SHP77 treated with DMSO at 0.1 percent for 48 hours (cell line): ENCODE results near the gene SLC7A1.

Experiments used
- DNase-seq: peaks from one replicate; lab custom pipeline; 2025; lab: John Stamatoyannopoulos, UW

The SLC7A1 gene

DNA sequence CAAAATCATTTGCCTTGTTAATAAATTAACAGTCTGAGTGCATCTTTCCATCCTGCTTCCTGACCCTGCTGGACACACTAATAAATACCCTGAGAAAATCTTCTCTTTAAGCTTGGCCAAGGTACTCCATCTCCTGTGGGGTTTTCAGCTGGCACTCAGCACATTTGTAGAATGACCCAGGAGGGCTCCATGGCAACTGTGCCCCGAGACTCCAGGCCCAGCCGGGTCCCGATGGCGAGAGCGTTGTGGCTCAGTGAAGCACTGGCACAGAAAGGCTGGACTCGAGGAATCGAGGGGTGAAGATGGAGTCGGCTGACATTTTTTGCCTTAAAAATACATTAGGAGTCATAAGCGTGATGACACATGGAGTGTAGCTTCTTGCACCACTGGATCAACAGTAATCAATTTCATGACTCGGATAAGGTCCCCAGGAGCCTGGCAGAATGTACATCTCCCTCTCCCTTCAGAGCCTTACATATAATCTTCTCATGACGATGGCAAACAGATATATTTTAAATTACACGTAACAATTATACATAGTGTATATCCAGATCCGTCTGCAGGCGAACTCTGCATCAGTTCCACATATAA lies 85.4 kb downstream of the SLC7A1 start:
- DNase-seq = no peak

DNA sequence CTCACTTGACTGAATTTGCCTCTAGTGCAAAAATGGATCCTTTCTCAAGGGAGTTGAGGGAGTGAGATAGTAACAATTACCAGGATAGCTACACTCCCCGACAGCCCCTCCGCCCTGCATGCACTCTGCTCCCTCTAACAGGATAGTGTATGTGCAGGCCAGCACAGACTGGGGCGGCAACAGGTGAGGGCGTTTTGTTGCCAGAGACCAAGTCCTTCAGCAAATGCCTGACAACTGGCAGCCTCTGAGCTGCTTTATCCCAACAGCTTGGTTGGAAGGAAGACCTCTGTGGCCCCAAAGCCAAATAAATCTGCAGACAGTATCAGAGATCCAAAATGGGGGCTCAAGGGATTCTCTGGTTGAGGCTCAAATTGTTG lies 86.6 kb downstream of the SLC7A1 start:
- no peak for DNase-seq

DNA sequence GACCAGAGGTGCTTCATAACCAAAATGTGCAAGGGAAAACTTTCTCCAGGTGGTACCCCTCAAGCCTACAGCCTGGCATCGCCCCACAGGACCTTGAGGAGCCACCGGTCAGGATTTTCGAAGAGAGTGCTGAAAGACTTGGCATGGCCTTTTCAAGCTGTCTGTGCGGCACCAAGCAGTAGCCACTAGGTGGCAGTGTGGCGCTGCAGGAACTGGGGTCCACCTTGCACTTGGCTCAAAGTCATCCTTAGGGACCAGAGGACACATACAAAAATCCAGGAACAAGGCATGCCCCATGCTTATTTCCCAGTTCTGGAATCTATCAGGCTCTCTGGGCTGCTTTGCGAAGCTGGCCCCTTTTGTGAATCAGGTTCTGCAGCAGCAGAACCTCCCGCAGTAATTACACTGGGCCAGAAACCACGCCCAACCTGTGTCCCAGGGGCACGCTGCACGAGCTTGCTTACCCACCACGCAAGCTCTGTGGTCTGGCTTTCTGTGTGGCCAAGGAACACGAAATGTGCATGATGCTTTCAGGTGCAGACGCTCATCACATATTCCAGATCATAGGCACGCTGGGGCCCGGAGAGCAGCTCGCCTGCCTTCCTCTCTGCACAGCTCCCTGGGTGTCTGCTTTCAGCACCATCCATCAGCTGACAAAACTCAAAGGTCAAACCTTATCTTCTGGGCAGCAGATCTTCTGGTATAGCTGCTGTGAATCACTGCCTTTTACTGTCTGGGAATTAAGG lies 87.2 kb downstream of the SLC7A1 start:
- peak; percentile 42 for DNase-seq

DNA sequence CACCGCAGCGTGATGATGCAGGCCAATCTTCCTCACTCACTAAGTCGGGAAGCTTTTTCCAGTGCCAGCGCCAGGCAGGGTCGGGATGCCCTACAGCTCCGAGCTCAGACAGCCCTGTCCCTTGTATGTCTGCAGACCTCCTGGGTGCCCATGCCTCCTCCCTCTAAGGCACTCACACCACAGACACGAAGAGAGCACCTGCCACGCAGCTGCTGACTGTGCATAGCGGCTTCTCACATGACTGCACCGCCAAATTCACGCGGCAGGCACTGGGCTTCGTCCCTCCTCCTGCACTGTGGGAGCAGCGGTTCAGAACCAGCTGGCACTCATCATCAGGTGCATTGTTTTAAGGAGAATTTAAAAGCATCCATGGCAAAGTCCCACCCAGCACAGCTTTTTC lies 88.1 kb downstream of the SLC7A1 start:
- DNase-seq = peak; percentile 53

DNA sequence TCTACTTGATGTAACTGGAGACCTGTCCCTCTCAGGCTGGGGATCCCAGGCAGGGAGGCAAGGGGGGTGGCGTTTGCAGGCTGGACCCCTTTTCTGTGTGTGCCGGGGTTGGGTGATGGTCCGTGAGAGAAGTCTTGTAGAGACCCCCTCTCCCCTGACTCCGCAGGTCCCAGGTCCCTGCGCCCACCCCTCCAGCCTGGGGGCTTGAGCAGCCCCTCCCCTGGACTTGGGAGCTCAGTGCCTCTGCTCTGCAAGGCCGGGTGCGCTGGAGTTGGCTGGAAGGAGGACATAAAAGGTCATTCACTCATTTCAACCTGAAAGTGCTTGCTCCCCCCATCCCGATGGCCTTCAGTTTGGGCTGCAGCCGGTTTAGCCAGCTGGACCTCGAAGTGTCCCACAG lies 89.5 kb downstream of the SLC7A1 start:
- DNase-seq = no peak

DNA sequence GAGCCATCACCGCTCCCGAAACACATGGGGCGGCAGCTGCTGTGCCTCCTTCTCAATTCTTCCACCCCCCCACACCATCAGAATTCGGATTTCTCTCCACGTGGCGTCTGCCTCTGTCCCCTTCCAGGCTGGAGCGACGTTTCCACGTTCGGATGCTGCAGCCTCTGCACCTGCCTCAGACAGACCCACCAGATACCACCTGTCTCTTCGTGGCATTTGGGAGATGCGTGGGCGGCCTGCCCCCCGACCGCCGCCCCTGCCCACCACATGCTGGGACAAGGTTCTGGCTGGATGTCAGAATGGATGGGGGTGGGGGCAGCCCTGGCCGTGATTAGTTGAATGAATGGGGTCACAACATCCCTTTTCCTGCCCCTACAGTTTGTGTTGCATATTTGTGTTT lies 90.0 kb downstream of the SLC7A1 start:
- DNase-seq = no peak

DNA sequence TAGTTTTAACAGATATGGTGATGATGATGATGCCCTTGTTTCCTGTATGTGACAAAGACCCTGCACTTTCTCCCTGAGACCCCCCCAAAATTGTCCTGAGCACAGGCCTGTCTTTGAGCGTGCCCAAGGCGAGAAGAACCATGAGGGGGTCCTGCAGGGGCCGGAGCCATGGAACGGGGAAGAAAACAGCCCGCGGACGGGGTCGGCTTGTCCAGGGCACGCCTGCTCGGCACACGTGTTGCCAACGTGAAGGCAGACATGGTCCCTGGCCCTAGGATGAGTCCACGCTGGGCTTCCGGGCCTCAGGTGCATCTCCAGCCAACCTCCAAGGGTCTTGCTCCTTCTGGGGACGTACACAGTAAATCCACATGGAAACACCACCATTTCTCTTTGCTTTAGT lies 90.8 kb downstream of the SLC7A1 start:
- no peak for DNase-seq

DNA sequence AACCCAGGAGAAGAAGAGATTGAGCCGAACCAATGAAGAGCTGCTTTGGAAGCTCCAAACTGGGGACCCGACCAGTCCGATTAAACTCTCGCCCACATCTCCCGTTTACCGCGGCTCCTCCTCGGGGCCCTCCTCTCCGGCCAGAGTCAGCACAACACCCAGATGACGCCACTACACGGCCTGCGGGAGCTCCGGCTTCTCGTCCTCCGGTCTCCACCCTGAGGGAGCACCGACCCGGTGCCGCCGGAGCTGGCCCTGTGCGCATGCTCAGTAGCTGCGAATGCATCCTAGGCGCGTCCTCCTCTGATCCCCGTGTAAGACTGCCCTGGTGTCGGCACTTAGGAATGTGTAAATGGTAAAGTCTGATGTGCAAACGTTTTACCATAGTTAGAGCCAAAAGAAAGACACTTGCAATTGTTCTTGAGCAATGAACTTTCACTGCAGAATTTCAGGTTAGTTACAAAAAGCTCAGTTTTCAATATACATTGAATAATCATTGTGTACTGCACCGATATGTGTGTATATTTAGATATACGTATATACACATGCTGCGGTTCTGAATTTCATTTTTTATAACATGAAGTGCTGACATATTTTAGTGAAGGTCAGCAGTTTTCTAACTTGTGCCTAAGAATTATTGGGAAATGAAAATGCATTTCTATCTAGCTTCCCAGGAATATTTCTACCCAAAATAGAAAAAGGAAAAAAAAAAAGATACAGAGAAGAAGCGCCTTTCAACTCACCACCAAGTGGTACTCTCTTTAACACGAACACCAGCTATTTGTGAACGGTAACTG lies 92.2 kb downstream of the SLC7A1 start:
- no peak for DNase-seq

DNA sequence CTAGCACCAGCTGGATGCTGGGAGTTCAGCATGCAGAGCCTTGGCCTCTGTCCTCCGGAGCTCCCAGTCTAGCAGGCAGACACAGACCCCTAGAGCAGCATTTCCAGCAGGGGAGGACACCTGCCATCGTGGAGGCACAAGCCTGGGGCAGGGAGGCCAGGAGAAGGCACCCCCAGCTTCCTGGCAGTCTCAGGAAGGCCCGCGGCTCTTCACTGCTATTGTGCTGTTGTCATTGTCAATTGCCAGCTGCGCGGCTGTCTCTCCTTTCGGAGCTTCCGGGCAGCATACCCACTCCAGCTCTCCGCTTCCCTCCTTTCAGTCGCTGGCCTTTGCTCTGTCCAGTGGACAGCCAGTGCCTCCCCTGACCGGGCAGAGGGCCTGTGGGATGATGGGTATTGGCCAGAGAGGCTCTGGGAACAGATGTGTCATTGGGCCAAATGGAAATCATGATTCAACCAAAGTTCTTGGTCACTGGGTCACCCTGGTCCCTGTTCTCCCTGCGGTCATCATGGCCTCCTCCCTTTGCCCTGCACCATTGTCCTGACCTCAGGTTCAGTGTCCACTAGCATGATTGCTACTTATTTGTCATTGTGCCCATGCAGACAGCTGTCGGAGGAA lies 93.0 kb downstream of the SLC7A1 start:
- no peak for DNase-seq

DNA sequence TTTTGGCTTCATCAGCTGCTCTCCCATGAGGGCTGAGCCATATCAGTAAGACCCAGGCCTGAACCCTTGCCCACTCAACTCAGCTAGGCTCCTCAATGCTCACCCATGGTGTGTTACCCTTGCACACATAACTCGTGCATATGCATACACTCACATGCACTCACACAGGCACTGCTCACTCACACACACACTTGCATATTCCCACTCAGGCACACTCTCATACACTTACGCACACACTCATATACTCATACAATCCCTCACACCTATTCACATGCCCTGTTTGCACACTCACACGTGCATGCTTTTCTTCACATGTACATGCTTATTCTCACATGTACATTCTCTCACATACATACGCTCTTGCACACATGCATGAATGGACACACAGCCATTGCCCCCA lies 93.8 kb downstream of the SLC7A1 start:
- no peak for DNase-seq

DNA sequence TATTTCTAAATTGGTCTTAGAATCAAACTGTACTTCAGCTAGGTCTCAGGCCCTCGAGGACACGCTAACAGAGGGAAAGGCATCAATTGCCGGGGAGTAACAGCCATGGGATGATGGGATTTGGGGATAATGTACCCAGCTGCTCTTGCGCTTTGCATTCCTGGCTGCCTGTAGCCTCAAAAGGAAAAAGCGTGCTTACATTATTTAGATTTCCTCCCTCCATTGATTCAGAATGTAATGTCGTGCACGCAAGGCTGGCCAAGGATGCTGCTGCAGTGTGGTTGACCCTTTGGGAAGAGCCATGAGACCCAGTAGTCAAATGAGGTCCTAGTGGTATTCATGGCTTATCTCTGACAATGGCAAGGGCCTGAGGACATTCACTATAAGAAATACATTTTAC lies 95.1 kb downstream of the SLC7A1 start:
- DNase-seq = no peak

DNA sequence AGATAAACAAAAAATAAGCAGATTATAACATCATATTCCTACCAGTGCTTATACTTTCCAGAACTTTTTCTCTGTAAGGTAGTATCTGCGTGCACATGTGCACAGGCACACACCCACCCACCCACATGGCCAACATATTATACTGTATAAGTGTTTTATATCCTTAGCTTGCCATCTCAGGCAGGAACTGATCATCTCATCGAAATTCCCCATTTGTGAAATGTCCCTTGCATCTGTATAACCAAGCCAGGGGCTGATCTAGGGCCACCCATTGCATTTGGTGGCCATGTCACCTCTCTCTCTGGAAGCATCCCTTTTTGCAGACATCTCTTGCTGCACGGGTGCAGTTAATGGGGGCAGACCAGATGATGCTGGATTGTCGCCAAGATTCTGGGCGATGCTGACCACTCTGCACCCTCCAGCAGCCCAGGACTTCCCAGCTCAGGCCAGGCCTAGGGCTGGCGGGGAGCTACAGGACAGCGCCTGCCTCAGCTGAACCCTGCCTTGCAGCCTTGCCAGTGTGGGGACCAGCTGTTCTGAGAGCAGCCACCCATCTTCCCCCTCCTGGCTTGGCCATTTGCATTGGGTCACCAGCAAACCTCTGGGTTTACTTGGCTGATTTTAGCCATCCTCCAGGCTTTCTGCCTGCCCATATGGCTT lies 95.9 kb downstream of the SLC7A1 start:
- DNase-seq = no peak

DNA sequence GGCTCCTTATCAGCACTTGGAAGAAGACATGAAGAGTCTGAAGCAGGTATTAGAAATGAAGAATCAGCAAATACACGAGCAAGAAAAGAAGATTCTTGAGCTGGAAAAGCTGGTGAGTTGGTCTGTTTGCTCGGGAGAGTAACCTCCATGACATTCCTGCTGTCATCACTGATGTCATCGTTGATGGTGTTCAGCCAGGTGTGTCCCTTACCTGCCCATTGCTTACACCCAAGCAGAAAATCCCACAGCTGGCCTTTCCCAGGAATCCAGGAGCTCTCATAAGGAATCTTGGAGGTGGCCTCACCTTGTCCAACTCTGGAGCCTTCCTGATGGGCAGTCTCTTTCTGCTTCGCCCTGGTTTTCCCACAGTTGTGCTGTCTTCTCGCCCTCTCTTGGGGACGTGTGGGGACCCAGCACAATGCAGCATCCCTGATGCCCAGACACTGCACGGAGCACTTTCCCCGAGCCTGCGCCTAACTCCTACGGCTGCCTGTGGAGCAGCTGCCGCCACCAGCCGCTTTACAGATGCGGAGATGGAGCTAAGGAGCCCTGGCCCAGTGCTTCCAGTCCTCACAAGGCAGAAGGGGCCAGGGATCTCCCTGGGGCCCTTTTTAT lies 97.0 kb downstream of the SLC7A1 start:
- DNase-seq = no peak

DNA sequence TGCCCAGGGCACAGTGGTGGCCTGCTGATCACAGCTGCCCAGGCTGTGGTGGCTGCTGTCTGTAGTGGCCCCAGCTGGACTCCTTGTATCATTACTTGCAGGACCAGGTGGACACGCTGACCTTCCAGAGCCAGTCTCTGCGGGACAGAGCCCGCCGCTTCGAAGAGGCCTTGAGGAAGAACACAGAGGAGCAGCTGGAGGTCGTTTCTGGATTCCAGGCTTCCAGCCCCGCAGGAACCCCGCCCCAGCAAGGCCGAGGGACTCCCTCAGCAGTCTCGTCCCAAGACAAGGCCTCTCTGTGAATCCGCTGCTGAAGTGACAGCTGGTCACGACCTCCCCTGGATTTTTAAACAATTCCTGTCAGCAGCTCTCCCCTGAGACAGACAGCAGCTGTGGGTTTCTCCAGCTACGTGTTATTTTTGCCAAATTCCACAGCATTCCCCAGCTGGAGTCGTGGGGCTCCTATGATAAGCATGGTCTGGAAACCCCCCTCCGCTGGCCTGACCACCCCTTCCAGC lies 98.3 kb downstream of the SLC7A1 start:
- DNase-seq = no peak

DNA sequence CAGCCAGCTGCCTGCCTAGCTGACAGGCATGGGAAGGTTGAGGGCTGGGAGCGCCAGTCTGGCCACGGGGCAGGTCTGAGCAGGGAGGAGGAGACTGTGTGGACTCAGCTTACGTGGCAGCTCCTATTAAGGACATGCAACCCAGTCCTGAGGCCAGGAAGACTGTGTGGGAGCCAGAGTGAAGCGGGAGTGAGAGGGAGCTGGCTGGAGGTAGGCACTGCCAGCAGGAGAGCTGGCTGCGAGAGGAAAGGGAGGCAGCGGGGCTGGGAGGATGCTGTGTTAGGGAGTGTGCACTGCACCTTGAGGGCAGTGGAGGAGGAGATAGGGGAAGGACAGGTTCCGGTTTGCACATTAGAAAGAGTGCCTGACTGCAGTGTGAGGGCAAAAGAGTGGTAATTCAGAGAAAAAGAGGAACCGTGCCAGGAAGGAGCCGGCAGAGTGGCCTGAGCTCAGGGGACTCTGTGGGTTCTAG lies 99.2 kb downstream of the SLC7A1 start:
- no peak for DNase-seq

DNA sequence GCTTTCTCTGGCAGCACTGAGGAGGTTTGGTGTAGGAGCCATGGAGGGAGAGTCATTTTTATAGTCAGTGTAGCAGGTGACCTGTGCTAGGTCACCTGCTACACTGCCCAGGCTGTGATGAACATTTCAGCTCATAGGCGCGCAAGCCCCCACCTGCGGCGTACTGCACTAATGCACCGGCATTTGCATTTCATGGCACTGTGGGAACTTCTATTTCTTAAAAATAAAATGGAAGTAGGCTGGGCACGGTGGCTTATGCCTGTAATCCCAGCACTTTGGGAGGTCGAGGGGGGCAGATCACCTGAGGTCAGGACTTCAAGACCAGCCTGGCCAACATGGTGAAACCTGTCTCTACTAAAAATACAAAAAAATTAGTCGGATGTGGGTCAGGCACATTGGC lies 101.0 kb downstream of the SLC7A1 start:
- DNase-seq = no peak

DNA sequence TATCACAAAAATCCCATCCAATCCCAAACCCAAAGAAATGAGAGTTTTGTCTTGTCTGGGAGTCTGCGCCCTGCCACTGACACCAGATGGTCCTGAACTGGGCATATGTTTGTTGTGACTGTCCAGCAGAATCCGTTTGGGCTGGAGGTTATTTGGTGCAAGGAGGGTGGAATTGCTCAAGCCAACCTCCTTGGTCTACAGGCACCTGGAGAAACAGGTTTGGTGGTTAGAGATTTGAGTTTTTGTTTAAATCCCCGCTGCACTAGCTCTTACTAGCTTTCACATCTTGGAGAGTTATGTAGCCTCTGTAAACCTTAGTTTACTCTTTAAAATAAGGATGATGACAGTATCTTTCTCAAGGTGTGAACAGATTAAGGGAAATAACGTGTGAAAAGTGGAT lies 101.7 kb downstream of the SLC7A1 start:
- DNase-seq = no peak

DNA sequence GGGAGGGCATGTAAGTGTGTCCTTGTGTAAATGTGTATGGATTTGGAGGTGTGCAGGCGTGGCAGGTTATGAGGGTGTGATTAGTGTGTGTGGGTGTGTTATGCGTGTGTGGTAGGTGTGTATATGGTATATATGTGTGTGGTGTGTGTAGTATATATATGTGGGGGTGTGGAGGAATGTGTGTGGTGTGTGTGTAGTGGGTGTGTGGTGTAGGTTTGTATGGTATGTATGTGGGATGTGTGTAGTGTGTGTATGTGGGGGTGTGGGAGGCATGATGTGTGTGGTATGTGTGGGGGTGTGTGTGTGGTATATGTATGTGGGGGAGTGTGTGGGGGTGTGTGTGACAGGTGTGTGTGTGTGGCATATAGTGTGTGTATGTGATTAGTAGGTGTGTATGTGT lies 104.2 kb downstream of the SLC7A1 start:
- DNase-seq = no peak

DNA sequence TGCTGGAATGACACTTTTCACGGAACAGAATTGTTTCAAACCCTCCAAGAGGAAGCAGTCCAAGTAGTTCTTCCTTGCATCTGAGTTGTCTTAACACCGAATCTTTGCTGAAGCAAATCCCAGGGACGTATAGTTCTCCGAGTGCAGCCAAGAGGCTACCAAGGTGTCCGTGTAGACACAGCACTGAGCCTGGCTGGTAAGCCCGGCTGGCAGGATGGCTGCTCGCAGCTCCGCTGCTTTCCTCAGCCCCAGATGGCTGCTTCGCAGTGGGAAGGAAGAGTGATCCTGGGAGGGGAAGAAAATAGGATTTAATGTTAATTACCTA lies 105.0 kb downstream of the SLC7A1 start:
- no peak for DNase-seq

DNA sequence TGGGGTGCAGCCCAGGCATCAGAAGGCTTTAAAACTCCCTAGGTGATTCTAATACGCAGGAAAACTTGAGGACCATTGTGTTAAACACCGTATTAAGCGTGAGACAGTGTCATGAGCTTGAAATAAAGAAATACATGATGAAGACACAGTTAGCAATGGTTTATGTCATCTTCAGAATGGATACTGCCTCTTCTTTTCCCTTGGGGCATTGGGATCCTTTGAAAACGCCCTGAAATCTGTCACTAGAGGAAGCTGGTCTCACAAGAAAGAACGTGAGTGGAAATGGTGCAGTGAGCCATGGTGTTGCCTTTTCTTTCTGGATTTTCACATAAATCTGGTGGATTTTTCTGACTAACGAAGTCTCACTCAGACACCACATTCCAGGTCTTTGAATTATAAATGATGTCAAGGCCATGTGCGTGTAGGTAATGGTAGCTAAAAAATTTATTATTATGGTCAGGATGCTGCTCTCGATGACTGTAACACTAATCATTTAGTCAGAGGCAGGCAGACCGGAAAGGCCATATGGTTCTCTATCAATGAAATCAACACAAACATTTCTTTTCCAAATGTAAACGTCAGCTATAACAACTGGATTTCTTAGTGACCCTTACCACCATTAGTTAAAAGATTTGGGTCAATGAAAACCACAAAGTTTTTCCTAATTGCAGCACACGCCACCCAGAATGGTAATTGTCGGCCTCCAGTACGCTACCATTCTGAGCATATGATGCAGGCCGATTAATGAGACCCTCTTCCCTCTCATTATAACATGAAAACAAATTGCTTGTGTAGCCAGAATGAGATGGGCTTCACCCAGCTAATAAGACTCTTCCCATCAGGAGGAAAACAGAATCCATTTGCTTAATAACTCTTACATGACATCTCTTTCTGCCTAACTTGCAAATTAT lies 105.6 kb downstream of the SLC7A1 start:
- DNase-seq = no peak
